ENCODE data around the gene OR5K1.

GRCh38 chr3:98519351-98519750, 56.4 kb downstream of the OR5K1 start:
- no peak for TF ChIP-seq POLR2AphosphoS5 (IDR thresholded peaks at IDR 0.05)
- TF ChIP-seq CTCF (IDR thresholded peaks at IDR 0.05), result no peak
- TF ChIP-seq POLR2A (IDR thresholded peaks at IDR 0.05), result no peak
- no peak for TF ChIP-seq EP300 (IDR thresholded peaks at IDR 0.05)
